ENCODE data around the gene ATRNL1.

GRCh38 chr10:115875172-115875571 is 782.0 kb downstream of the ATRNL1 start:
- TF ChIP-seq EZH2phosphoT487 (IDR thresholded peaks at IDR 0.05; ENCODE audit: borderline replicate concordance, low read depth, low read length): no peak
- TF ChIP-seq, protein P1, sequence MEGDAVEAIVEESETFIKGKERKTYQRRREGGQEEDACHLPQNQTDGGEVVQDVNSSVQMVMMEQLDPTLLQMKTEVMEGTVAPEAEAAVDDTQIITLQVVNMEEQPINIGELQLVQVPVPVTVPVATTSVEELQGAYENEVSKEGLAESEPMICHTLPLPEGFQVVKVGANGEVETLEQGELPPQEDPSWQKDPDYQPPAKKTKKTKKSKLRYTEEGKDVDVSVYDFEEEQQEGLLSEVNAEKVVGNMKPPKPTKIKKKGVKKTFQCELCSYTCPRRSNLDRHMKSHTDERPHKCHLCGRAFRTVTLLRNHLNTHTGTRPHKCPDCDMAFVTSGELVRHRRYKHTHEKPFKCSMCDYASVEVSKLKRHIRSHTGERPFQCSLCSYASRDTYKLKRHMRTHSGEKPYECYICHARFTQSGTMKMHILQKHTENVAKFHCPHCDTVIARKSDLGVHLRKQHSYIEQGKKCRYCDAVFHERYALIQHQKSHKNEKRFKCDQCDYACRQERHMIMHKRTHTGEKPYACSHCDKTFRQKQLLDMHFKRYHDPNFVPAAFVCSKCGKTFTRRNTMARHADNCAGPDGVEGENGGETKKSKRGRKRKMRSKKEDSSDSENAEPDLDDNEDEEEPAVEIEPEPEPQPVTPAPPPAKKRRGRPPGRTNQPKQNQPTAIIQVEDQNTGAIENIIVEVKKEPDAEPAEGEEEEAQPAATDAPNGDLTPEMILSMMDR (conservative IDR thresholded peaks at IDR 0.05; ENCODE audit: low read length): no peak
